ENCODE data around the gene SDF4.

SDF4 gene

DNA sequence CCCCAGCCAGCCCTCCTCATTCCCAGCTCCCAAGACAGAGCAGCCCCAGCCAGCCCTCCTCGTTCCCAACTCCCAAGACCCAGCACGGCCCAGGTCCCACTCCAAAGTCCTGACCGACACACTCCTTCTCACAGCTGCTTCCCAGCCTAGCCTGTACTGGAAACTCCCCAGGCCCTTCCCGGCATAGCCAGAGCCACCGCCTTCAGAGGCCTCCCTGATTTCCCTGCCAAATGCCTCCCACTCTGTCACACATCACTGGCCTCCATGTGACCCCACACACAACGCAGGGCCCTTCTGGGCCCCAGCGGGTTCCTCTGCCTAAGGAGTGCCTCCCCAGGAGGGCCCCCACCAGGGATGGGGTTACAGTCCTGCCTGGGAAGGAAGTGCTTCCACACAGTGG, 39.0 kb upstream of the SDF4 start:
- Histone ChIP-seq H3K9me3 (ENCODE audit: control insufficient read depth in 1 of 2, low read length in 2 of 2) (no peaks in the 10 kb centered on the region), H3K36me3 (ENCODE audit: control insufficient read depth in 1 of 2, insufficient read depth in 2 of 2, low read length in 2 of 2) (peaks cover 7 to 11% of the 10 kb centered on the region in 2 donors), H3K27me3 (ENCODE audit: low read depth, low read length) (no peaks in the 10 kb centered on the region), H3K4me3 (ENCODE audit: low read depth in 1 of 2, low read length in 2 of 2) (peak overlapping the region; percentile 5 to 26), H3K27ac (ENCODE audit: low read length) (no peak overlapping the region), H3K4me1 (ENCODE audit: control insufficient read depth in 1 of 2, insufficient read depth in 2 of 2, low read length in 2 of 2) (peaks cover 19 to 36% of the 10 kb centered on the region in 2 donors)

DNA sequence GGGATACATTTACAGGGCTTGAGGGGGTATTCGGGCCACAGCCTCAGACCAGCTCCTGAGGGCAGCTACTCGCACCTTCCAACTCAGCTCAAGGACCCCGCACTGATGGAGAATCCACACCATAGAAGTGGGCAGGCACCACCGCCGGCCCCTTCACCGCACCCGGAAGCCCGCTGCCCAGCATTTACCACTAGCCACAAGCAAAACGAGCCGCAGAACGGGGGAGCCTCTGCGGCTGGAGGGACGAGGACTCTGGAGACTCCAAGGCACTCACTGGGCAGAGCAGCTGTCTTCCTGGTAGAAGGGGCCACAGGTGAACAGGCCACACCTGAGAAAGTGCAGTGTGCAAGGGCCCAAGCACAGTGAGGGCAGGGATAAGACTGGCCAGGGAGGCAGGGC, 36.5 kb upstream of the SDF4 start:
- no peak overlapping the region for H3K27ac ChIP-seq (ENCODE audit: low read length)
- H3K9me3 ChIP-seq (ENCODE audit: control insufficient read depth in 1 of 2, low read length in 2 of 2) = no peaks in the 10 kb centered on the region
- H3K4me1 ChIP-seq (ENCODE audit: control insufficient read depth in 1 of 2, insufficient read depth in 2 of 2, low read length in 2 of 2) = peaks cover 19 to 29% of the 10 kb centered on the region in 2 donors
- H3K4me3 ChIP-seq (ENCODE audit: low read depth in 1 of 2, low read length in 2 of 2) = no peak overlapping the region
- no peaks in the 10 kb centered on the region for H3K27me3 ChIP-seq (ENCODE audit: low read depth, low read length)
- peaks cover 11 to 29% of the 10 kb centered on the region in 2 donors for H3K36me3 ChIP-seq (ENCODE audit: control insufficient read depth in 1 of 2, insufficient read depth in 2 of 2, low read length in 2 of 2)

DNA sequence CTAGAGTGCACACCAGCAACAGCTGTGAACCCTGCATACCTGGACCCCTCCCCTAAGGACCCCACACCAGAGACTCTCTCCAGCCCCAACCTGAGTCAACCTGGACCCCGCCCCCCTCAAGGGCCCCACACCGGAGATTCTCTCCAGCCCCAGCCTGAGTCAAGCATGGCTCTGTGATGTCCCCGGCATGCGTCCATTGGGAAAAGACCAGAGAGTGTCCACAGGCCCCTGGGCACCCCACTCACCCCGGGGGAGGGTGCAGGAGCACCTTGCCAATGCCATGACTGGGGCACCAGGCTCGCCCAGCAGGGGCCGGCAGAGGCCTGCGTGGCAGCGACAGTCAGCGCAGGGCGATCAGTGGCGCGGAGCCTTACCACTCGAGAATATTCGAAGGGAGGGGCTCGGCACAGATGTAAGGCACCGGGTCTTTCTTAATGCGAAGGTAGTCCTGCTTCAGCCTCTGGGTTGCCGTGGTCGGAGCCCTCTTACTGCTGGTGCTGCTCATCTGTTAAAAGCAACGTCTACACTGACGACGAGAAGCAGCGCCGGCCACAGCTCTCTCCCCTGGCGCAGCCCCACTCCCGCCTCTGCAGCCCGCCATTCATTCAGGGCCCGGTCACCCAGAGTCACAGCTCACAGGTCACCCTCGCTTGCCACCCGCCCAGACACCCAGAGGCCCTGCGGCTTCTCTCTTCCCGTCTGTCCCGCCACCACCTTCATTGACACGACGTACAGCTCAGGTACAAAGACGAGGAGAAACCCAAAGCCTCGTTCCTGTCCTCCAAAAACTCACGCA, 35.9 kb upstream of the SDF4 start:
- Histone ChIP-seq H3K4me3 (ENCODE audit: low read depth in 1 of 2, low read length in 2 of 2) (no peak overlapping the region), H3K27ac (ENCODE audit: low read length) (no peak overlapping the region), H3K27me3 (ENCODE audit: low read depth, low read length) (no peaks in the 10 kb centered on the region), H3K36me3 (ENCODE audit: control insufficient read depth in 1 of 2, insufficient read depth in 2 of 2, low read length in 2 of 2) (peaks cover 17 to 35% of the 10 kb centered on the region in 2 donors), H3K4me1 (ENCODE audit: control insufficient read depth in 1 of 2, insufficient read depth in 2 of 2, low read length in 2 of 2) (peaks cover 19 to 25% of the 10 kb centered on the region in 2 donors), H3K9me3 (ENCODE audit: control insufficient read depth in 1 of 2, low read length in 2 of 2) (no peaks in the 10 kb centered on the region)

DNA sequence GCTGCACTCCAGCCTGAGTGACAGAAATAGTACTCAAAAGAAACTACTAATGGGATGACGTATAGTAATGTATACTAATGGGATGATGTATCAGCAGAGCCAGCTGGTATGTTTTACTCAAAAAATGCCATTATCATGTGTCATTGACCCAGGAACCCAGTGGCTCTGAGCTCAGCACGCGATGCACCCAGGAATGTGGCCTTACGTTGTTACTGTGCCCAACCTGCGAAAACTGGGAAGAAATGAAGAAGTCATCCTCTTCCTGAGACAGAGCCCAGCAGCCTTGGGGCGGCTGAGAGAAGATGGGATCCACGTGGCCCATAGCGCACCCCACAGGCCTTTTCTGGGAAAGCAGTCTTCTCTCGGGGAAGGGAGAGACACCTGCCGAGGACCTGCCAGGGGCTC, 33.1 kb upstream of the SDF4 start:
- Histone ChIP-seq H3K4me1 (ENCODE audit: control insufficient read depth in 1 of 2, insufficient read depth in 2 of 2, low read length in 2 of 2) (no peaks in the 10 kb centered on the region), H3K9me3 (ENCODE audit: control insufficient read depth in 1 of 2, low read length in 2 of 2) (no peaks in the 10 kb centered on the region), H3K4me3 (ENCODE audit: low read depth in 1 of 2, low read length in 2 of 2) (no peak overlapping the region), H3K27me3 (ENCODE audit: low read depth, low read length) (no peaks in the 10 kb centered on the region), H3K27ac (ENCODE audit: low read length) (no peak overlapping the region), H3K36me3 (ENCODE audit: control insufficient read depth in 1 of 2, insufficient read depth in 2 of 2, low read length in 2 of 2) (peaks cover 24 to 57% of the 10 kb centered on the region in 2 donors)

DNA sequence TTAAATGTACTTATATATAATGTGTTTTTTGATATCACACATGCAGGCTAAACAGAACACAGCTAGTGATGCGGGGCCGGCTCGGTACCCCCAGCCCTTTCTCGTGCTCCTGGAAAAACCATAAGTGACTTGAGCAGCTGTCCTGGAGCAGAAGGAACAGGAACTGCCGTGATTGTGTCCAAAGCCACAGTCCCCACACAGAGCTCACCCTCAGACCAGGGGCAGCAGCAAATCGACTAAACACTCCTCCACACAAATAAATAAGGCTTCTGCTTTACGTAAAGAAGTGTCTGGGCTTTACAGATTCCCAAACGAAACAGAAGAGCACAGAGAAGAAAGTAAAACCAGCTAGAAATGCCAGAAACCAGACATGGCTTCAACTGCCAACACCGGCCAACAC, 32.2 kb upstream of the SDF4 start:
- Histone ChIP-seq H3K27me3 (ENCODE audit: low read depth, low read length) (no peaks in the 10 kb centered on the region), H3K9me3 (ENCODE audit: control insufficient read depth in 1 of 2, low read length in 2 of 2) (no peaks in the 10 kb centered on the region), H3K36me3 (ENCODE audit: control insufficient read depth in 1 of 2, insufficient read depth in 2 of 2, low read length in 2 of 2) (peaks cover 27 to 61% of the 10 kb centered on the region in 2 donors), H3K4me3 (ENCODE audit: low read depth in 1 of 2, low read length in 2 of 2) (no peak overlapping the region), H3K27ac (ENCODE audit: low read length) (no peak overlapping the region), H3K4me1 (ENCODE audit: control insufficient read depth in 1 of 2, insufficient read depth in 2 of 2, low read length in 2 of 2) (no peaks in the 10 kb centered on the region)

DNA sequence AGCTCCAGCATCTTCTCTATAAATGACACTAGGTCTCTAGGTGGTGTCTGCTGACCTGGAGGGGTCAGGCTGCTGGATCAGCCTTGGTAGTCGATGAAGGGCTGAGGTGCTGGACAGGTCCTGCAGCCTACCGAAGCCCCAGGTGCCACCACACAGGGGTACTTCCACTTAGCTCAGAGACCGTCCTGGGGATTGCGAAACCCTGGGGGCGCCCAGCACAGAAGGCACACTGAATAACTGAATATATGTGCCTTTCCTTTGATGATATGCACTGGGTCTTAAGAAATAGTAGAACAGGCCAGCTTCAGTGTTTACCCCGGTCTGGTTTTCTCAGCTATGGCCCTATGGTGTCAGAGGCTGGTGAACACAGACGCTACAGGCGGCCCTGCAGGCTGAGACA, 31.0 kb upstream of the SDF4 start:
- H3K27ac ChIP-seq (ENCODE audit: low read length) = no peak overlapping the region
- no peaks in the 10 kb centered on the region for H3K4me1 ChIP-seq (ENCODE audit: control insufficient read depth in 1 of 2, insufficient read depth in 2 of 2, low read length in 2 of 2)
- H3K4me3 ChIP-seq (ENCODE audit: low read depth in 1 of 2, low read length in 2 of 2) = no peak overlapping the region
- no peaks in the 10 kb centered on the region for H3K9me3 ChIP-seq (ENCODE audit: control insufficient read depth in 1 of 2, low read length in 2 of 2)
- H3K36me3 ChIP-seq (ENCODE audit: control insufficient read depth in 1 of 2, insufficient read depth in 2 of 2, low read length in 2 of 2) = peaks cover 30 to 65% of the 10 kb centered on the region in 2 donors
- H3K27me3 ChIP-seq (ENCODE audit: low read depth, low read length) = no peaks in the 10 kb centered on the region

DNA sequence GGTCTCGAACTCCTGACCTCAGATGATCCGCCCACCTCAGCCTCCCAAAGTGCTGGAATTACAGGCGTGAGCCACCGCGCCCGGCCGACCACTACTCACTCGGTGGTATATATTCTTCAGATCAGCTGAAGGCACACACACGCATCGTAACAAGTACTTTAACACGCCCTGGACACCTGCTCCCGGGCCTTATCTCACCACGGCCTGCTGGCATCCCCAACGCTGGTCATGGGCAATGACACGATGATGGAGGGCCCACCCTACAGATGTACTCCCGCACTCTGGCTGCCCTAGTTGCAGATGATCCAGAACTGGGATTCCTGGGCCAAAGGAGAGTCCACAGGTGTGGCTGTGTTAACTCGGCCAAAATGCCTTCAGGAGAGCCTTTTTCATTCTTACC, 30.3 kb upstream of the SDF4 start:
- H3K4me3 ChIP-seq (ENCODE audit: low read depth in 1 of 2, low read length in 2 of 2) = no peak overlapping the region
- H3K9me3 ChIP-seq (ENCODE audit: control insufficient read depth in 1 of 2, low read length in 2 of 2) = no peaks in the 10 kb centered on the region
- H3K27ac ChIP-seq (ENCODE audit: low read length) = no peak overlapping the region
- no peaks in the 10 kb centered on the region for H3K4me1 ChIP-seq (ENCODE audit: control insufficient read depth in 1 of 2, insufficient read depth in 2 of 2, low read length in 2 of 2)
- H3K36me3 ChIP-seq (ENCODE audit: control insufficient read depth in 1 of 2, insufficient read depth in 2 of 2, low read length in 2 of 2) = peaks cover 24 to 58% of the 10 kb centered on the region in 2 donors
- H3K27me3 ChIP-seq (ENCODE audit: low read depth, low read length) = no peaks in the 10 kb centered on the region

DNA sequence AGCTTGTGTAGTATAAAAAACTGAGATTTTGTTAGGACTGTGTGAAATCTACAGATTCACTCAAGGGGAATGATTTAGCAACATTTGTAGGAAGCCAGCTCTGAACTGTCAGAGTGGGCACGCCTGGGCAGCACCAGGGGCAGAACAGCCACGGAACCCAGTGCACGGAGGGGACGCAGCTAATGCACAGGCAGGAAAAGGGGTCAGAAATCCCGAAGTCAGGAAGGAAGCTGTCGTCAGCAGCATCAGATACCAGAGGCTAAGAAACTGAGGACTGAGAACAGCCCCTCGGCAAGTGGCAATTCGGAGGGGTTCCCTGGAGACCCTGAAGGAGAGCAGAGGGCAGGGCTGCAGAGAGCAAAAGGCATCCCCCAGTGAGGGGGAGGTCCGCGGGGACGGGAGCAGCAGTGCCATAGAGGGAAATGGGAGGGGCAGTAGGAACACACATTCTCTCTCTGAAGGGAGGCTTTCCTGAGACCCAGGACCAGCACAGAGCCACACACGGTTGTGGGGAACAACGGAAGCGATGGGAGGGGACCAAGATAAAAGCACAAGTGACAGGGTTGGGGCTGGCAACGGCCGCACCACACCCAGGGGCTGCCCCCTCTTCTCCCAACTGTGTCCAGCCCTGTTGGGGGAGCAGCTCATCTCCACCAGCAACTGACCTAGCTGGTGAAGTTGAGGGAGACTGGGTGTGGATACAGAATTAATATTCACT, 29.2 kb upstream of the SDF4 start:
- Histone ChIP-seq H3K4me3 (ENCODE audit: low read depth in 1 of 2, low read length in 2 of 2) (no peak overlapping the region), H3K36me3 (ENCODE audit: control insufficient read depth in 1 of 2, insufficient read depth in 2 of 2, low read length in 2 of 2) (peaks cover 26 to 62% of the 10 kb centered on the region in 2 donors), H3K4me1 (ENCODE audit: control insufficient read depth in 1 of 2, insufficient read depth in 2 of 2, low read length in 2 of 2) (no peaks in the 10 kb centered on the region), H3K9me3 (ENCODE audit: control insufficient read depth in 1 of 2, low read length in 2 of 2) (no peaks in the 10 kb centered on the region), H3K27ac (ENCODE audit: low read length) (no peak overlapping the region), H3K27me3 (ENCODE audit: low read depth, low read length) (no peaks in the 10 kb centered on the region)

DNA sequence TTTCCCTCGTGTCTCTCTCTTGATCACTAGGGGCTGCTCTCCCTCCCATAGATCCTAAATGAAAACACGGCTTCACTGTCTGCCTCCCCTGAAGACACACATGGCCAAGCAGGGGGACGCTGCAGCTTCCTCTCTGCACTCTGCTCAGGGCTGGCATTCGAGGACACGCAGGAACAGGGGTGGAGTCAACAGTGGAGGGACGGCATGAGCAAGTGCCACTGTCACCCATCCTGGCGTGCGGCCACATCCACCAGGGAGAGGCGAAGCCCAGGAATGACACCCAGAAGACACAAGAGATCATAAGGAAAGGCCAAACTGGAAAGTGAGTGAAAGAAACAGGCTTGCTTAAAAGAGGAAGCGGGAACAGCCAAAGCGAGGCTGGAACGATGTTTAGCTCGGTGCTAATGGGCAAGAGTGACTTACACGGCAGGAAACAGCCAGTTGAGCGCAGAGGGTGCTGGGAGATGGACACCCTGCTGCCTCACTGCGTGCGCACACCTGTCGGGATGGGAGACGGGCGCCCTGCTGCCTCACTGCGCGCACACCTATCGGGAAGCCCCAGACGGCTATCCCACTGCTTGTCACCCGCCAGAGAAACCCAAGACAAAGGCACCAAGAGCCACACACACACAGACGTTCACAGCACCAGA, 28.3 kb upstream of the SDF4 start:
- Histone ChIP-seq H3K36me3 (ENCODE audit: control insufficient read depth in 1 of 2, insufficient read depth in 2 of 2, low read length in 2 of 2) (peaks cover 36 to 63% of the 10 kb centered on the region in 2 donors), H3K27me3 (ENCODE audit: low read depth, low read length) (no peaks in the 10 kb centered on the region), H3K4me1 (ENCODE audit: control insufficient read depth in 1 of 2, insufficient read depth in 2 of 2, low read length in 2 of 2) (no peaks in the 10 kb centered on the region), H3K9me3 (ENCODE audit: control insufficient read depth in 1 of 2, low read length in 2 of 2) (no peaks in the 10 kb centered on the region), H3K27ac (ENCODE audit: low read length) (no peak overlapping the region), H3K4me3 (ENCODE audit: low read depth in 1 of 2, low read length in 2 of 2) (no peak overlapping the region)

DNA sequence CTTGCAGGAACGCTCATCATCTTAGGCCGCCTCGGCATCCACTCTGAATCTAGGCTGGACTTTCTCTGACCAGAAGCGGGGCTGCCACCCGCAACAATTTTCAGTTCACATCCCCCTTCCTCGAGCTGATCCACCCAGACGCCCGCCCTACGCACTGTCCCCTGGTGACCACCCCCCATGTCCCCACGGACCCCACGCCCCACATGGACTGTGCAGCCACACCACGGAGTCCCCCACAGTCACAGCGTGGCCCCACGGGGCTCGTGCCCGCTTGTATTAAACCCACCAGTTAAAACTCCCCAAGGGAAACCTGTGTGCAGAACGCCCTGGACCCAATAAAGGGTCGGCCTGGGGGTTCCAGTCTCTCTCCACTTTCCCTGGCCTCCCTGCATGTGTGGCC, 27.7 kb upstream of the SDF4 start:
- no peak overlapping the region for H3K27ac ChIP-seq (ENCODE audit: low read length)
- H3K4me3 ChIP-seq (ENCODE audit: low read depth in 1 of 2, low read length in 2 of 2) = no peak overlapping the region
- no peaks in the 10 kb centered on the region for H3K4me1 ChIP-seq (ENCODE audit: control insufficient read depth in 1 of 2, insufficient read depth in 2 of 2, low read length in 2 of 2)
- no peaks in the 10 kb centered on the region for H3K27me3 ChIP-seq (ENCODE audit: low read depth, low read length)
- H3K9me3 ChIP-seq (ENCODE audit: control insufficient read depth in 1 of 2, low read length in 2 of 2) = no peaks in the 10 kb centered on the region
- peaks cover 39 to 64% of the 10 kb centered on the region in 2 donors for H3K36me3 ChIP-seq (ENCODE audit: control insufficient read depth in 1 of 2, insufficient read depth in 2 of 2, low read length in 2 of 2)

DNA sequence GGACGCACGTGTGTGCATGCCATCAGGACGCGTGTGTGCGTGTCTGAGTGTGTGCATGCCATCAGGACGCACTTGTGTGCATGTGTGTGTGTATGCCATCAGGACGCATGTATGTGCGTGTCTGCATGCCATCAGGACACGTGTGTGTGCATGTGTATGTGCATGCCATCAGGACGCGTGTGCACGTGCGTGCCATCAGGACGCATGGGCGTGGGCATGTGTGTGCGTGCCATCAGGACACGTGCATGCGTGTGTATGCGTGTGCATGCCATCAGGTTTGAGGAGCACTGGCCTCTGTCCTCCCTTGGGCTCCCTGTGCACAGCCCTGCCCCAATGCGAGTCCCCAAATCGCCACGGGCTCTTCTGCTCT, 27.3 kb upstream of the SDF4 start:
- no peaks in the 10 kb centered on the region for H3K9me3 ChIP-seq (ENCODE audit: control insufficient read depth in 1 of 2, low read length in 2 of 2)
- peaks cover 39 to 66% of the 10 kb centered on the region in 2 donors for H3K36me3 ChIP-seq (ENCODE audit: control insufficient read depth in 1 of 2, insufficient read depth in 2 of 2, low read length in 2 of 2)
- H3K27ac ChIP-seq (ENCODE audit: low read length) = no peak overlapping the region
- H3K4me1 ChIP-seq (ENCODE audit: control insufficient read depth in 1 of 2, insufficient read depth in 2 of 2, low read length in 2 of 2) = no peaks in the 10 kb centered on the region
- H3K4me3 ChIP-seq (ENCODE audit: low read depth in 1 of 2, low read length in 2 of 2) = no peak overlapping the region
- no peaks in the 10 kb centered on the region for H3K27me3 ChIP-seq (ENCODE audit: low read depth, low read length)
